Stomach (tissue), 4 donors: ENCODE results near the gene PLAC1.

Experiments
- EP300 ChIP-seq: sonication (generic); formaldehyde crosslinking; IDR thresholded peaks from one replicate; pipeline ENCODE4 v1.6.1; 2017; ENCODE audit warnings: antibody characterized with exemption
- POLR2AphosphoS5 ChIP-seq, 3 donors: sonication (generic); formaldehyde crosslinking; IDR thresholded peaks; one replicate each; pipeline ENCODE4 v1.6.1; 2016; ENCODE audit warnings: antibody characterized with exemption in 3 of 3
- TF ChIP-seq, protein P1 (sequence below), 7 experiments: fragments of 450-650 bp in 4 of 7; fragments of 200-600 bp in 3 of 7; sonication (generic) in 3 of 7; IDR thresholded peaks; one replicate each; pipeline ENCODE4 v1.5.1; 2016 to 2019; ENCODE audit warnings: antibody characterized with exemption in 7 of 7, control low read depth in 2 of 7, mild to moderate bottlenecking in 1 of 7

DNA sequence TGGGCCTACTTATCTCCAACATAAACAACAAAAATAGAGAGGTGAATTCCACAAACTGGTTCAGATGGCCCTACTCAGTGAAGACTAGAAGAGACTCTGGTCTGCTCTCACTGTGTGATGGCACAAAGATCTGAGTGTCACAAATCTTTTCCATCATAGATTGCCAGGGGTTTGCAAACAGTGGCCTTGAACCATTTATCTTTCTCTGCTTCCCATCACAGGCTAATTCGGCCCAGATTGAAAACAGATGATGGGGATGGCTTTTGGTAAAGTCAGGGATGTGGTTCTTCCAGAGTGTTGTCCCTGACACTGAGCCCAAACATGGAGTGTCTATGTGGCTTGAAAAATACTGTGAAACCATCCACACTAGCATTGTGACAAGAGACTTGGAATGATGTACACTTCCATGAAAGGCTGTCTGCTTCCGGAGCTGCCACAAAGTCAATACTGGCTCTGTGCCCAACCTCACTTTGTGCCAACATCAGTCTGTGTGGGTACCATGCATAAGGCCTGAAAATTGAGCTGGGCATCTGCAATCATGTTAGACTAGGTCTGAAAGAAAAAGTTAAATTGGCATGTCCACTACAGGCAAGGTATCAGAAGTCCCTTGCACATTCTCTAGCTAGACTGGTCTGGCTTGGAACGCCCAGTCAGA lies 25.2 kb upstream of the PLAC1 start:
- TF ChIP-seq, protein P1, sequence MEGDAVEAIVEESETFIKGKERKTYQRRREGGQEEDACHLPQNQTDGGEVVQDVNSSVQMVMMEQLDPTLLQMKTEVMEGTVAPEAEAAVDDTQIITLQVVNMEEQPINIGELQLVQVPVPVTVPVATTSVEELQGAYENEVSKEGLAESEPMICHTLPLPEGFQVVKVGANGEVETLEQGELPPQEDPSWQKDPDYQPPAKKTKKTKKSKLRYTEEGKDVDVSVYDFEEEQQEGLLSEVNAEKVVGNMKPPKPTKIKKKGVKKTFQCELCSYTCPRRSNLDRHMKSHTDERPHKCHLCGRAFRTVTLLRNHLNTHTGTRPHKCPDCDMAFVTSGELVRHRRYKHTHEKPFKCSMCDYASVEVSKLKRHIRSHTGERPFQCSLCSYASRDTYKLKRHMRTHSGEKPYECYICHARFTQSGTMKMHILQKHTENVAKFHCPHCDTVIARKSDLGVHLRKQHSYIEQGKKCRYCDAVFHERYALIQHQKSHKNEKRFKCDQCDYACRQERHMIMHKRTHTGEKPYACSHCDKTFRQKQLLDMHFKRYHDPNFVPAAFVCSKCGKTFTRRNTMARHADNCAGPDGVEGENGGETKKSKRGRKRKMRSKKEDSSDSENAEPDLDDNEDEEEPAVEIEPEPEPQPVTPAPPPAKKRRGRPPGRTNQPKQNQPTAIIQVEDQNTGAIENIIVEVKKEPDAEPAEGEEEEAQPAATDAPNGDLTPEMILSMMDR (IDR thresholded peaks at IDR 0.05) = no peak
- TF ChIP-seq EP300 (no peak), POLR2AphosphoS5 (IDR thresholded peaks at IDR 0.05) (no peak)
